Vagina (tissue), 2 donors: ENCODE results near the gene GOLT1A. TPM values are rescaled to one million over a fixed set of nuclear protein-coding genes. Genes with fewer than 3 reads are reported as not detected.

ENCODE experiments used
- DNase-seq, 2 donors: peaks; one replicate each; pipeline ENCODE4 v3.0.0-alpha.2; 2017; ENCODE audit errors: extremely low spot score in 2 of 2
- H3K27ac ChIP-seq: fragments of 200-600 bp; sonication (generic); one replicate; pipeline ENCODE4 v1.5.1; 2019
- H3K27me3 ChIP-seq: fragments of 200-600 bp; sonication (generic); one replicate; pipeline ENCODE4 v1.5.1; 2019
- H3K36me3 ChIP-seq, 2 donors: fragments of 200-600 bp; sonication (generic); one replicate each; pipeline ENCODE4 v1.5.1; 2017 to 2019
- H3K4me1 ChIP-seq: fragments of 200-600 bp; sonication (generic); one replicate; pipeline ENCODE4 v1.5.1; 2019
- H3K4me3 ChIP-seq, 2 donors: fragments of 200-600 bp; sonication (generic); 1 replicate in 1 of 2; 2 replicates in 1 of 2; pipeline ENCODE4 v1.5.1; 2016 to 2019
- H3K9me3 ChIP-seq: fragments of 200-600 bp; sonication (generic); one replicate; pipeline ENCODE4 v1.5.1; 2019
- POLR2A ChIP-seq, 2 donors: fragments of 450-650 bp; IDR thresholded peaks; one replicate each; pipeline ENCODE4 v1.6.1; 2017; ENCODE audit warnings: antibody characterized with exemption in 2 of 2, mild to moderate bottlenecking in 2 of 2, moderate library complexity in 2 of 2
- POLR2AphosphoS5 ChIP-seq, 2 donors: sonication (generic); formaldehyde crosslinking; IDR thresholded peaks; one replicate each; pipeline ENCODE4 v1.9.0; 2017; ENCODE audit warnings: antibody characterized with exemption in 2 of 2, mild to moderate bottlenecking in 2 of 2, low read depth in 1 of 2; ENCODE audit not compliant: insufficient read depth in 1 of 2
- intact Hi-C: fragments of 100-400 bp; cut with DNase I; formaldehyde crosslinking; loops from one replicate; pipeline ENCODE4 v1.15.1; 2023
- total RNA-seq: library from RNA; depleted of rRNA; stranded (reverse); fragments of >200 nt; gene quantifications from one replicate; pipeline ENCODE4 v1.2.3, GENCODE V29; 2016
- TF ChIP-seq, protein P1 (sequence below), 3 experiments: fragments of 450-650 bp in 2 of 3; fragments of 200-600 bp in 1 of 3; sonication (generic) in 1 of 3; IDR thresholded peaks; one replicate each; pipeline ENCODE4 v1.5.1; 2017 to 2019; ENCODE audit warnings: antibody characterized with exemption in 3 of 3, mild to moderate bottlenecking in 2 of 3, moderate library complexity in 2 of 3

Gene GOLT1A
- total RNA-seq, 1 donor from 2014 or later, result not detected

DNA sequence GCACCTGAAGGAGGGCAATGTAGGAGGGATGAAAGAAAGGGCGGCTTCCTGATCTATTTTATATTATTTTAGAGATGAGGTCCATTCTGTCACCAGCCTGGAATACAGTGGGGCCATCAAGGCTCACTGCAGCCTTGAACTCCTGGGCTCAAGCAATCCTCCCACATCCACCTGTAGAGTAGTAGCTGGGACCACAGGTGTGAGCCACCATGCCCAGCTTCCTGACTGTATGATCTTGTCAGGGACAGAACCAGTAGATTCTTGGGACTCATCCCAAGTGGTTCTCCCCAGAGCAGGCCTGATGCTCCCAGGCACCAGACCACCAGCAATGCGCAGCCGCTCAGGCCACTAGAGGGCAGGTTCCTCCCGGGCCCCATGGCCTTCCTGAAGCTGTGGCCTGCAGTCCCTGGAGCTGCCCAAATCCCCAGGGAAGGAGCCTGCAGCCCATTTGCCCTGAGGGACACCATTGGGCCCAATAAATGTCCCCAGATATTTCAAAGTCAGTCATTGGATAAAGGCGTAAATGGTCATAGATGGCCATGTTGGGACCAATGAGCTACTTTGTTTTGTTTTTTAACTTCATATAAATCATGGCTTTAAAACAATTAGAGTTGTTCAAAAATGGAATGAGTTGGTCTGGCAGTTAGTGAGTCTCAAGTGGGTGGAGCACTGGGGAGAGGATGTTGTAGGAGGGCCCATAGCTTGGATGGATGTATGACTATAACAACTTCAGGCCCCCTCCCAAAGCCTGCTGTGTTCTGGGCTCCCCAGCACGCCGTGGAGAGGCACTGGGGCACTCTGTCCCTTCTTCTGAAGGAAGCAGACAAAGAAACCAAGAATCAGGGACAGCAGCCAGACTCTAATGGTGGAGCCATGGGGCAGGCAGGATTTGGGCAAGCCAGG lies 44.7 kb upstream of the GOLT1A start:
- Histone ChIP-seq H3K27me3 (no peaks in the 10 kb centered on the region), H3K4me3 (no peak overlapping the region), H3K27ac (no peak overlapping the region), H3K36me3 (no peaks in the 10 kb centered on the region), H3K9me3 (no peaks in the 10 kb centered on the region), H3K4me1 (no peaks in the 10 kb centered on the region)
- intact Hi-C loops, result no loop called here
- no peak for TF ChIP-seq POLR2A (IDR thresholded peaks at IDR 0.05)
- no peak for TF ChIP-seq POLR2AphosphoS5 (IDR thresholded peaks at IDR 0.05; ENCODE audit: insufficient read depth in 1 of 2, low read depth in 1 of 2)
- TF ChIP-seq, protein P1, sequence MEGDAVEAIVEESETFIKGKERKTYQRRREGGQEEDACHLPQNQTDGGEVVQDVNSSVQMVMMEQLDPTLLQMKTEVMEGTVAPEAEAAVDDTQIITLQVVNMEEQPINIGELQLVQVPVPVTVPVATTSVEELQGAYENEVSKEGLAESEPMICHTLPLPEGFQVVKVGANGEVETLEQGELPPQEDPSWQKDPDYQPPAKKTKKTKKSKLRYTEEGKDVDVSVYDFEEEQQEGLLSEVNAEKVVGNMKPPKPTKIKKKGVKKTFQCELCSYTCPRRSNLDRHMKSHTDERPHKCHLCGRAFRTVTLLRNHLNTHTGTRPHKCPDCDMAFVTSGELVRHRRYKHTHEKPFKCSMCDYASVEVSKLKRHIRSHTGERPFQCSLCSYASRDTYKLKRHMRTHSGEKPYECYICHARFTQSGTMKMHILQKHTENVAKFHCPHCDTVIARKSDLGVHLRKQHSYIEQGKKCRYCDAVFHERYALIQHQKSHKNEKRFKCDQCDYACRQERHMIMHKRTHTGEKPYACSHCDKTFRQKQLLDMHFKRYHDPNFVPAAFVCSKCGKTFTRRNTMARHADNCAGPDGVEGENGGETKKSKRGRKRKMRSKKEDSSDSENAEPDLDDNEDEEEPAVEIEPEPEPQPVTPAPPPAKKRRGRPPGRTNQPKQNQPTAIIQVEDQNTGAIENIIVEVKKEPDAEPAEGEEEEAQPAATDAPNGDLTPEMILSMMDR (IDR thresholded peaks at IDR 0.05), result peak in 2 of 3 experiments; percentile 26 to 52
- DNase-seq, result no peak

DNA sequence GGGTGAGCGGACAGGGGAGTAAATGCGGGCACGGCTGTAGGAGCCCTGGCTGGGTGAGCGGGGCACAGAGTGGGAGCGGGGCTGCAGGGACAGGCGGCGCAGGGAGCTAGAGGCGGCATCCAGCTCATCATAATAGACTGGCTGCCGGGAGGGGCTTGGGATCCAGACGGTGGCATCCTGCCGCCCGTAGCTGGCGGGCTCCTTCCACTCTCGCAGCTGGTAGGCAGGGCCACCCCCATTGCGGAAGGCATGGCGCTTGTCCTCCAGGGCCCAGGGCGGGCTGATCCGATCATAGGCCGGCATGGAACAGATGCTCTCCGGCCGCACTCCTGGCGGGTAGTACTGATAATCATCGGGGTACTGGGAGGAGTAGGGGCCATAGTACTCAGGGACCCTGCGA lies 43.7 kb upstream of the GOLT1A start:
- Histone ChIP-seq H3K27ac (no peak overlapping the region), H3K4me1 (no peaks in the 10 kb centered on the region), H3K9me3 (no peaks in the 10 kb centered on the region), H3K36me3 (no peaks in the 10 kb centered on the region), H3K27me3 (no peaks in the 10 kb centered on the region), H3K4me3 (no peak overlapping the region)
- no peak for DNase-seq
- intact Hi-C loops, result no loop called here
- TF ChIP-seq POLR2AphosphoS5 (IDR thresholded peaks at IDR 0.05; ENCODE audit: insufficient read depth in 1 of 2, low read depth in 1 of 2), result no peak
- no peak for TF ChIP-seq POLR2A (IDR thresholded peaks at IDR 0.05)
- TF ChIP-seq, protein P1 (IDR thresholded peaks at IDR 0.05), result no peak

DNA sequence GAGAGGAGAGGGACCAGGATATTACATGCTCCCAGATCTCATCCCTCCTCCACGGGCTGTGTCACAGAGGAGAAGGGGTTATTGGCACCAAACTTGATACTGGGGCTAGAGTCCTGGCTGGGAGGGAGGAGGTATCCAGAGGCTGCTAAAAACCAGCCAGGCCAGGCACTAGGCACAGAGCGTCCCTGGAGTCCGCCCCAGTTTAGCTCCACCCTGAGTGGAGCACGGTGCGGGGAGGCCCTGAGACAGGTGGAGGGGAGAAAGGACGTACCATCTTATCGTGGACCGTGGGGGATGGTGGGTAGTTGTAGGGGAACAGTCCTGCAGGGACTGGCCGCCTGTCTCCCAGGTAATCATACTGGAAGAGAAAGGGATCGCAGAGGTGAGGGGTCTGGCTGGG lies 42.7 kb upstream of the GOLT1A start:
- DNase-seq, result no peak
- TF ChIP-seq POLR2A (IDR thresholded peaks at IDR 0.05) (no peak), POLR2AphosphoS5 (IDR thresholded peaks at IDR 0.05; ENCODE audit: insufficient read depth in 1 of 2, low read depth in 1 of 2) (no peak)
- TF ChIP-seq, protein P1 (IDR thresholded peaks at IDR 0.05), result no peak
- H3K36me3 ChIP-seq, result no peaks in the 10 kb centered on the region
- H3K4me3 ChIP-seq, result no peak overlapping the region
- no peaks in the 10 kb centered on the region for H3K4me1 ChIP-seq
- H3K9me3 ChIP-seq, result no peaks in the 10 kb centered on the region
- H3K27me3 ChIP-seq, result no peaks in the 10 kb centered on the region
- peak overlapping the region; percentile 69 for H3K27ac ChIP-seq
- intact Hi-C loops, result no loop called here

DNA sequence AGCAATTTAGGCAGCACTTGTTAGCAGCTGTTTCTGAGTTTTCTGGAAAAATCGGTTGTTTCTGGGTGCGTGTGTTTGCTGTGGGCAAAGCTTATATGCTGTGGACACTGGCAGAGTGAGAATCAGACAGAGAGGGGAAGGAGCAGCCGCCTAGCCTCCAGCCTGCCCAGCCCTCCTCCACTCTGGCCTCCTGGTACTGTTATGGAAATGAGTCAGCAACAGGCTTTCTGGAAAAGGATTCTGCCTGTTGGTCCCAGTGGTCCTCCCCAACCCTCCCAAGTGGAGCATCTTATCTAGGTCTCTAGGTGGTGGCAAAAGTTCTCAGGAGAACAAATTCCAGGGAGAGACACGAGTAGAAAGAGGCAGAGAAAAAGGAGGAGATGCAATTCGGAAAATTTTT lies 42.2 kb upstream of the GOLT1A start:
- DNase-seq, result no peak
- Histone ChIP-seq H3K27ac (peak overlapping the region; percentile 69), H3K4me1 (no peaks in the 10 kb centered on the region), H3K36me3 (no peaks in the 10 kb centered on the region), H3K27me3 (no peaks in the 10 kb centered on the region), H3K9me3 (no peaks in the 10 kb centered on the region), H3K4me3 (no peak overlapping the region)
- intact Hi-C loops, result no loop called here
- no peak for TF ChIP-seq POLR2AphosphoS5 (IDR thresholded peaks at IDR 0.05; ENCODE audit: insufficient read depth in 1 of 2, low read depth in 1 of 2)
- TF ChIP-seq POLR2A (IDR thresholded peaks at IDR 0.05), result no peak
- TF ChIP-seq, protein P1 (IDR thresholded peaks at IDR 0.05), result no peak

DNA sequence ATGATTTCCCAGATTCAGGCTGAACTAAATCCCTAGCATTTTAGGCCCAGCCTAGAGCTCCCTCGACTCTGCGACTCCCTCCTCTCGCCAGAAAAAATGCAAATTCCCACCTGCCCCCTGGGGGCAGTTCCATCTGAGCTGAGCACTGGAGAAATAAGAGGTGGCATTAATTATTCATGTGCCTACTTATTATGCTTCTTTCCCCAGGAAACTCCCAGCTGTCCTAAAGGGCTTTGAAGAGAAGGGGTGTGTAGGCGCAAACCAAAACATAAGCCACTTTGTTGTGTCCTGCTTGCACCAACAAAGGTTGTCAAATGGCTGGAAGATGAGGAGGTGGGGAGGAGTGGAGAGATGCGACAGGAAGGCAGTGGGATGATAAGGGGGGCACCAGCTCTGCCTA lies 41.4 kb upstream of the GOLT1A start:
- Histone ChIP-seq H3K4me1 (no peaks in the 10 kb centered on the region), H3K27ac (peak overlapping the region; percentile 69), H3K9me3 (no peaks in the 10 kb centered on the region), H3K4me3 (no peak overlapping the region), H3K27me3 (no peaks in the 10 kb centered on the region), H3K36me3 (no peaks in the 10 kb centered on the region)
- intact Hi-C loops, result no loop called here
- no peak for DNase-seq
- TF ChIP-seq POLR2AphosphoS5 (IDR thresholded peaks at IDR 0.05; ENCODE audit: insufficient read depth in 1 of 2, low read depth in 1 of 2), result no peak
- TF ChIP-seq, protein P1 (IDR thresholded peaks at IDR 0.05), result no peak
